ENCODE results near the gene AXDND1.
"Not testable (repeated sequence)": the region's sequence is repeated elsewhere in the genome, so short reads cannot be mapped to it uniquely, and the experiment has no call there.

Gene AXDND1

GRCh38 chr1:179366093-179366800 is 476 bp downstream of the AXDND1 start:
- DNase-seq = no peak

GRCh38 chr1:179369751-179370341 is 4.1 kb downstream of the AXDND1 start:
- DNase-seq = peak in 3 of 5 donors; percentile 14 to 63 (median 31)

- no peak for DNase-seq
Observed at GRCh38 chr1:179372160-179372559, 6.4 kb downstream of the AXDND1 start.

GRCh38 chr1:179376223-179376622 is 10.5 kb downstream of the AXDND1 start:
- no peak for DNase-seq

- DNase-seq = no peak
Observed at GRCh38 chr1:179380299-179380698, 14.5 kb downstream of the AXDND1 start.

GRCh38 chr1:179384027-179384426 is 18.3 kb downstream of the AXDND1 start:
- DNase-seq = no peak

GRCh38 chr1:179385510-179385909 is 19.7 kb downstream of the AXDND1 start:
- DNase-seq = no peak

- DNase-seq = no peak
Observed at GRCh38 chr1:179393721-179394120, 27.9 kb downstream of the AXDND1 start.

GRCh38 chr1:179399399-179399798 is 33.6 kb downstream of the AXDND1 start:
- DNase-seq = not testable (repeated sequence)

- DNase-seq = not testable (repeated sequence)
Observed at GRCh38 chr1:179417760-179418159, 52.0 kb downstream of the AXDND1 start.

GRCh38 chr1:179418706-179419105 is 52.9 kb downstream of the AXDND1 start:
- not testable (repeated sequence) for DNase-seq

- DNase-seq = no peak
Observed at GRCh38 chr1:179424610-179425009, 58.8 kb downstream of the AXDND1 start.

GRCh38 chr1:179425186-179425585 is 59.4 kb downstream of the AXDND1 start:
- no peak for DNase-seq

- DNase-seq = no peak
Observed at GRCh38 chr1:179437171-179437570, 71.4 kb downstream of the AXDND1 start.

- not testable (repeated sequence) for DNase-seq
Observed at GRCh38 chr1:179439646-179440045, 73.9 kb downstream of the AXDND1 start.

- DNase-seq = not testable (repeated sequence)
Observed at GRCh38 chr1:179440301-179440700, 74.5 kb downstream of the AXDND1 start.

GRCh38 chr1:179440971-179441370 is 75.2 kb downstream of the AXDND1 start:
- no peak for DNase-seq

GRCh38 chr1:179441501-179441900 is 75.7 kb downstream of the AXDND1 start:
- DNase-seq = no peak

- DNase-seq = not testable (repeated sequence)
Observed at GRCh38 chr1:179442846-179443245, 77.1 kb downstream of the AXDND1 start.

GRCh38 chr1:179445593-179445992 is 79.8 kb downstream of the AXDND1 start:
- DNase-seq = no peak

GRCh38 chr1:179447489-179447888 is 81.7 kb downstream of the AXDND1 start:
- peak in 1 of 5 donors; percentile 1 for DNase-seq

GRCh38 chr1:179448437-179449149 is 82.8 kb downstream of the AXDND1 start:
- no peak for DNase-seq

GRCh38 chr1:179459606-179460206 is 93.9 kb downstream of the AXDND1 start:
- DNase-seq = not testable (repeated sequence)

Measured in T-helper 1 cell (primary cell).